Measurements from ENCODE around the gene SCUBE3. TPM values are rescaled to one million over a fixed set of nuclear protein-coding genes. Genes with fewer than 3 reads are reported as not detected.

SCUBE3 gene
- total RNA-seq, 1 donor from 2014 or later: 10.6 TPM

DNA sequence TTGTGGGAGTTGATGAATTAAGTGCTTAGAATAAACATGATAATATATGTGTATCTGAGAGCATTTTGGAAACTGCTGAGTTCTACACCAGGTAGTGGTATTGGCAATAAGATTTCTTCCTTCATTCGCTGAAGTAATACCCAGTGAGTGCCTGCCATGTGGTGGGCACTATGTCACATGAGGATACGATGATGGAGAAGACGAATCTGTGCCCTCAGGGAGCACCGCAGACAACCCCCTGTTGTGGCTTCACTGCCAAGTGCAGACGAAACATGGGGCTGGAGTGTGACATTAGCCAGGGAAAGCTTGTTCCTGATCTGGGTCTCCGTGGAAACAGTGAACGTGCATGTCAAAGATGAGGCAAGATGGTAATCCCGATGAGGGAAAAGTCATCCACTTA is 53.7 kb downstream of the SCUBE3 start:
- no peak for DNase-seq (ENCODE audit: low spot score)

DNA sequence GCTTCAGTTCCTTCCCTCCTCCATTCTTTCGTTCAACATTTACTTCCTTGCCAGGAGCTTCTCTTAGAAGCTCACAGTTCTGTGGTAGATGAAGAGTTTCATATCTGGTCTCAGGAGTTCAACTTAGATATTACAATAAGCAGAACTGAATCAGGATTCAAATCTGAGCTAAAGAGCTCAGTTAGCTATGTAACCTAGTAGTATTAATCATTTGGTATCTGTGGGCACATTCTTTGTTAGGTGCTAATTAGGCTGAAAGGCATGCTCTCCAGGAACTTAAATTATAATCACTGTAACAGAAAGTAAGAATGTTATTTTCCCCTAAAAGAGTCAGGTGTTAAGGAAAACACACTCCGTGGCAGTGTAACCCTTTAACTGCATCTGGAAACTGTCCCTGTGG is 54.1 kb downstream of the SCUBE3 start:
- no peak for DNase-seq (ENCODE audit: low spot score)

DNA sequence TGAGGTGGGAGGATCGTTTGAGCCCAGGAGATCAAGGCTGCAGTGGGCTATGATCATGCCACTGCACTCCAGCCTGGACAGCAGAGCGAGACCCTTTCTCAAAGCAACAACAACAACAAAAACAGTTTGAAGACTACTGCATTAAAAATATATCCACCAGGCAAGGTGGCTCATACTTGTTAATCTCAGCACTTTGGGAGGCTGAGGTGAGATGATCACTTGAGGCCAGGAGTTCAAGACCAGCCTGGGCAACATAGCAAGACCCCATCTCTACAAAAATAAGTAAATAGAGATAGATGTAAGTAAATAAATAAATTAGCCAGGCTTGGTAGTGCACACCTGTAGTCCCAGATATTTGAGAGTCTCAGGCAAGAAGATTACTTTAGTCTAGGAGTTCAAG is 58.2 kb downstream of the SCUBE3 start:
- no peak for DNase-seq (ENCODE audit: low spot score)

DNA sequence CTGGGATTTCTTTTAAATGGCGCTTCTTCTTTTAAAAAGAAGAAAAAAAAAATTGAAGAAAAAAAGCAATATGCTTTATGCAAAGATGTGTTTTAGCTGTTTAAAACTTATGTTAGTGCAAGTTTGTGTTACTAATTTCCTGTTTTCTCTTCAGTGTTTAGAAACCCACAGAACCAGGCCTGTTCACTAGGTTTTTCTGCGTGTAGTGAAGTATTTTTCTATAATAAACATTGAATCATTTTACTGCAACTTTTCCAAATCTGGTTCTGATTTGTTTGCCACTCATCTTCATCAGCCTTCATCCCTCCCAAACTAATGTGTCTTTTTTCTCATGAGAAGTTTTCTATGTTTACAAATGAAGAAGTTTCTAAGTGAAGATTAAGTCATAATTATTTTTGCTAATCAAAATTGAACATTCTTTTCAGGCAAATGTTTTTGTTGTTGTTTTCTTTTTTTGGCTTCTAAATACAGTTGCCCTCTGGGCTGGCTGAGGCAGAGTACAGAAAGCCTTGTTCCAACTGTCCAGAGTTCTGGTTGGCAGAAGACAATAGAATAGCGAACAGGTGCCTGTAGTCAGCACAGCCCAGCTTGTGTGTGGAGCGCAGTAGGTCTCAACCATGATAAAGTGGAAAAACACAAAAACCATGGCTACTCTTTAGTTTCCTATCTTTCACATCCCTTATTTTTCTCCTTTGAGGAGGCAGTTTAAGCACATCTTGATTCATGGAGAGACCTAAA is 60.2 kb downstream of the SCUBE3 start:
- no peak for DNase-seq (ENCODE audit: low spot score)

DNA sequence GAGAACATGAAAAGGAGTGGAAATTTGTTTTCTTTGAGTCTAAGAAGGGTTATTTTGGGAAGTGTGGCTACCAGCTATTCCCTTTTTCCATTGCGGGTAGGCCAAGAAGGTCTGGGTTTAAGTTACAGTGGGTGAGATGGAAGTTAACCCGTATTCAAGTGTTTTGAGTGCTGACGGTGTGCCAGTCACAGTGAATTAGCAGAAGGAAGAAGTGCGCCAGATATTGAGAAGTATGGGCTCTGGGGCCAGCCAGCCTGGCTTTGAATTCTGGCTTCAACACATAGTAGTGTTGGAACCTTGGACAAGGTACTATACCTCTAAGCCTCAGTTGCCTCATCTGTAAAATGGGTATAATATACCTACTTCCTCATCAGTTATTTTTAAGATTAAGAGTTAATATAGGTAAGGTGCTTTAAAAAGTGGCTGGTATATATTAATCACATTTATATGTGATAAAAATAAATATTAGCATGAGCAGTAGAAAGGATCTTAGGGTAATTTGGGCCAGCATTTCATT is 62.0 kb downstream of the SCUBE3 start:
- DNase-seq (ENCODE audit: low spot score): no peak

DNA sequence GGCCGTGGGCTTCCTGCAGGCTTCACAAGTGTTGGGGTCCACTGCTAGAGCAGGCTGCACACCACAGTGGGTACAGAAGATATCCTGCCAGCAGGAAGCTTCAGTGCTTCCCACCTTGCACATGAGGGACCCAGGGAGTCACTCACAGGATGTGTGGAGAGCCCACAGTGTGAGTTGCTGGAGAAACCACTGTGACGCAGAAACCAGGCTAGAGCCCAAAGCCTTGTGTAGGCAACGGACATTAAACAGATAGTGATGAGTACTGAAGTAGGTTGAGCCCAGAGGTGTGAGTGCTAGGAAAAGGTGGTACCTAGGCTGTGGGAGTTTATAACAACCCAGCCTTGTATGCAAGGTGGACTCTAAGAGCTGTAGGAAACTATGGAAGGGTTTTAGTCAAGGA is 65.0 kb downstream of the SCUBE3 start:
- DNase-seq (ENCODE audit: low spot score): no peak

DNA sequence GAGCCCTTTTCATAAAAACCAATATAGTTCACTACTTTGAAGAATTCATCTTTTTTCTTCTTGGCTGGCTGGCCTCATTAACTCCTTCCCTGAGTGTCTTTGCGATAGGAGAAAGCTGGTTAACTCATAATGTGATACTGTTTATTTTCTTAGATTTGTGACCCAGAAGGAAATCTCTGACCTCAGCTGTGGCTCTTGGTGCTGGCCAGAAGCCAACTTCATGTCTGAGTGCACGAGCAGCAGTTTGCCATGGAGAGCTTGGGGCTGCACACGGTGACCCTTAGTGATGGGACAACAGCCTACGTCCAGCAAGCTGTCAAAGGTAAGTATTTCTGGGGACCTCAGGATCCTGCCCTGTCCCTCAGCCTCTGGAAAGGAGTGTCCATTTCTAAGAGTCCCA is 67.1 kb downstream of the SCUBE3 start:
- no peak for DNase-seq (ENCODE audit: low spot score)

DNA sequence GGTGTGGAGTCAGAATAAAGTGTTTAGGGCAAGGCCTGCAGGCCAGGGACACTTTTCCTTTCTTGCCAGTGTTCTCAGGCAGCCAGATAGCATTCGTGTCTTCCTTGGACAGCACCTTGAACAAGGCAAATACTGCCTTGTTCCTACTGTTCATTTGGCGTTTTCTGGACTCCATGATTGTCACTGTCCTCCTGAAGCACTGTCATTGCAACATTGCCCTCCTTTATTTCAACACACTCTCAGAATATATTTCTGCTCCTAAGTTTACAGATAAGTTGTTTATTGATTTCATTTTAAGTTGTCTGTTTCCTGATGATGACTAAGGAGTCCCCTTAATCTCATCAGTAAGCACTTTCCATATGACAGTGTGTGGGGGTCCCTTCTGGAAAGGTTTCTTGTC is 68.7 kb downstream of the SCUBE3 start:
- no peak for DNase-seq (ENCODE audit: low spot score)

DNA sequence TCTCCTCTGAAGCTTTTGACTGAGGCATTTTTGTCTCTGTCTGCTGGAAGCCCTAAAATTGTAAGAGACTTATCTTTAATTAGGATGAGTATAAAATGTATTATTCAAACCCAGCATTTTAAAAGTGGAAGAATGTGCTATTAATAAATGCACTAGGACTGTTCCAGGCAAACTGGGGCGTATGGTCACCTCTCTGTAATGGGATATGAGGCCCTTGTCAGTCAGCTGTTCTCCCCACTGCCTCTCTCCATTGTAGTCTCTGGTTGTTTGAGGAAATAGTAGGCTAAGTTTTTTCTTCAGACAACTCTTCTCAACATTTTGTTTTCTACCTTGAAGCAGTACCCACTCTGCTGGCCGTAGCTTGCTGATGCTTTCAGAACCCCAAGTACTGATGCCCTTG is 69.6 kb downstream of the SCUBE3 start:
- no peak for DNase-seq (ENCODE audit: low spot score)

DNA sequence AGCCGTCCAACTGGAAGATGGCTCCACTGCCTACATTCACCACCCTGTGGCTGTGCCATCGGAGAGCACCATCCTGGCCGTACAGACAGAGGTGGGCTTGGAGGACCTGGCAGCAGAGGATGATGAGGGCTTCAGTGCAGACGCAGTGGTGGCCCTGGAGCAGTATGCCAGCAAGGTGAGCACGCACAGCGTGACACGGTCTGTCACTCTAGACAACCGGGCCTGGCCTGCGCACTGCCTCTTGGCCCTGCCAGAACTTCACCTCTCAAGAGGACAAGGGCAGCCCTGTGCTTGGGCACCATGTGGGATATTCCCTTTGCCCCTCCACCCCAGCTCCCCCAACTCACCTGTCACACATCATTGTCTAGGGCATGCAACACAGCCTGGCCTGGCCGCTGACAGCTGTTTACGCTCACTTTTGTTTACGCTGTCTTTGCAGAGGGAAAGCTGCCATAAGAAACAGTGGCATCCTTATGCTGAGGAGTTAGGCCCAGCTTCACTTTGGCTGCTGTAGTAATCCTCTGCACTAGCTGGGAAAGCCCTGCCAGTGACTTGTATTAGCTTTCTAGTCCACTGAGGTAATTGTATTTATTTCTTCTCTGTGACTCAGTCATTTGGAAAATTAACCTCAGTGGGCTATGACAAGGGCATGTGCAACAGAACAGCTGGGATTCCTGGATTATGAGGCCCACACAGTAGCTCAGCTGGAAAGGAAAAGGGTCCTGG is 74.1 kb downstream of the SCUBE3 start:
- no peak for DNase-seq (ENCODE audit: low spot score)

DNA sequence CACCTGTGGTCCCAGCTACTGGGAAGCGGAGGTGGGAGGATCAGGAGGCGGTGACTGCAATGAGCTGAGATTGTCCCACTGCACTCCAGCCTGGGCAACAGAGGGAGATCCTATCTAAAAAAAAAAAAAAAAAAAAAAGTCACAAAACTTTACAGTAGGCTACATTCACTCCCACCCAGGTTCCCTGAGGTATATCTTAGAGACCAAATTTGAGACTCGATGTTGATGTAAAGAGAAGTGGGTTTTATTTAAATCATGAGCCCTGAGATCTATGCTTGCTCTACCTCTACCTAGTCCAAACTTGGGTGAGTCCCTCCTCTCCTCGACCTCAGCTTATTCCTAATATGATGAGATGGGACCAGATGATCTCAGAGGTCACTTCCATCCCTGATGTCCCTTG is 75.1 kb downstream of the SCUBE3 start:
- no peak for DNase-seq (ENCODE audit: low spot score)

DNA sequence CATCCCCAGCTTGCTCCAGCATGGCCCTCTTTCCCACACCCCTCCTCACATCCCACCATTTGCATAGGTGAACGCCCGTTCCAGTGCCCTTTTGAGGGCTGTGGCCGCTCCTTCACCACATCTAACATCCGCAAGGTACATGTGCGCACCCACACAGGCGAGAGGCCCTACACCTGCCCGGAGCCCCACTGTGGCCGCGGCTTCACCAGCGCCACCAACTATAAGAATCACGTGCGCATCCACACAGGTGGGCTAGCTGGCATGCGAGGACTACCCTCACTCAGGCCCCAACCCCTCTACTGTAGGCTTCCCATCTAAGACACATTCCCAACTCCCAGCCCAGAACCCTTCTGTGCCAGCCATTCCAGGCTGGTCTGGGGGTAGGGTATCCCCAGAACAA is 77.7 kb downstream of the SCUBE3 start:
- DNase-seq (ENCODE audit: low spot score): no peak

DNA sequence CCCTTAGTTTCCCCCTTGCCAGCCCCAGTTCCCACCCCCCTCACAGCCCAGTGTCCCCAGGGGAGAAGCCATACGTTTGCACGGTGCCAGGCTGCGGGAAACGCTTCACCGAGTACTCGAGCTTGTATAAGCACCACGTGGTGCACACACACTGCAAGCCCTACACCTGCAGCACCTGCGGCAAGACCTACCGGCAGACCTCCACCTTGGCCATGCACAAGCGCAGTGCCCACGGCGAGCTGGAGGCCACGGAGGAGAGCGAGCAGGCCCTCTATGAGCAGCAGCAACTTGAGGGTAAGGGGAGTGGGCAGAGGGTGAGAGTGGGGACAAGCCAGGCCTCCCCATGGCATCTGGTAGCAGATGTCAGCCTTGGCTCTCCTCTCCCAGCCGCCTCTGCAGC is 78.7 kb downstream of the SCUBE3 start:
- DNase-seq (ENCODE audit: low spot score): no peak

DNA sequence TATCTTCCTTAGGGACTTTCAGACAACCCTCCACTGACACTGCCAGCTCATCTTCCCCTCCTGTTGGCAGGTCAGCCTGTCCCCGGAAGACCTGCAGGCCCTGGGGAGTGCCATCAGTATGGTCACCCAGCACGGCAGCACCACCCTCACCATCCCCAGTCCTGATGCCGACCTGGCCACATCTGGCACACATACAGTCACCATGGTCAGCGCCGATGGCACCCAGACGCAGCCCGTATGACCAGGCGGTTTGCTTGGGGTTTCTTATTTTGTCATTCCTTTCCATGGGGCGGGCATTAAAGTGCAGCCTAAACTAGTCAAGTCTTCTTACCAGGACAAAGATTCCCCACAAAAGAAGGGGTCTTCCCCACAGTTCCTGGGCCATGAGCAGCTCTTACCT is 79.9 kb downstream of the SCUBE3 start:
- DNase-seq (ENCODE audit: low spot score): no peak

DNA sequence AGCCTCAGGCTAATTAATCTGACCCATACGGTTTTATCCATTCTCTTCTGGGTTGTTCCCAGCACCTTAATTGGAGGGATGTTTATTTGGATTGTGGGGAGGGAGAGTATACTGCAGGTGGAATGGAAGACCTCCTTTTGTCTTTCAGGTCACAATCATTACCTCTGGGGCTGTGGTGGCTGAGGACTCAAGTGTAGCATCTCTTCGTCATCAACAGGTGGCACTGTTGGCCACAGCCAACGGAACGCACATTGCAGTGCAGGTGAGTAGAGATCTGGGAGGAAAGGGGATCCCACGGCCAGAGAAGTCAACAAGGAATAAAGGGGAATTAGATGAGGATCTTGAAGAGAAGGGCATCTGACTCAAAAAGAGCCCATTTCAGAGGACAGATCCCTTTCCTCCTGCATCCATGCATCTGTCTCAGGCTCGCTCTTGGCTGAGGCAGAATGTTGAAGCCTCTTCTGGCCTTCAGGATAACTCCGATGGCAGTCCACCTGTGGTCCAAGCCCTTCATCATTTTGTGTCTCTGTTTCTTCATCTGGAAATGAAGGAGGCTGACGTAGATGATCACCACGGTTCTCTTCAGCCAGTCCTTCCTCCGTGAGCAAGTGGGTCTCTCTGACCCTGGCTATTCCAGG is 80.7 kb downstream of the SCUBE3 start:
- no peak for DNase-seq (ENCODE audit: low spot score)

DNA sequence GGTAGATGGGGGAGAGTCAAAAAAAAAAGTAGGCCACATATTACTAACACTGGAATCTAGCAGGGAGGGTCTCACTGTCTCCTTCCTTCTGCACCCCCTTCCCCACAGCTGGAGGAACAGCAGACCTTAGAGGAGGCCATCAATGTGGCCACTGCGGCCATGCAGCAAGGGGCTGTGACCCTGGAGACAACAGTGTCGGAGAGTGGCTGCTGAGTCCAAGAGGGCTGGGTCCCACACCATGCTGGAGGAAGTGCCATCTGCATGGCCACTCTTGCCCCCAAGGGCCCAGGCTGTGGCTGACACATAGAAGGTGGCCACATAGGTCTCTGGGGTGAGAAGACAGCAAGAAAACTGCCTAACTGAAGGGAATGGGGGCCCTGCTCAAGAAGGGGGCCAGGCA is 81.3 kb downstream of the SCUBE3 start:
- DNase-seq (ENCODE audit: low spot score): no peak

DNA sequence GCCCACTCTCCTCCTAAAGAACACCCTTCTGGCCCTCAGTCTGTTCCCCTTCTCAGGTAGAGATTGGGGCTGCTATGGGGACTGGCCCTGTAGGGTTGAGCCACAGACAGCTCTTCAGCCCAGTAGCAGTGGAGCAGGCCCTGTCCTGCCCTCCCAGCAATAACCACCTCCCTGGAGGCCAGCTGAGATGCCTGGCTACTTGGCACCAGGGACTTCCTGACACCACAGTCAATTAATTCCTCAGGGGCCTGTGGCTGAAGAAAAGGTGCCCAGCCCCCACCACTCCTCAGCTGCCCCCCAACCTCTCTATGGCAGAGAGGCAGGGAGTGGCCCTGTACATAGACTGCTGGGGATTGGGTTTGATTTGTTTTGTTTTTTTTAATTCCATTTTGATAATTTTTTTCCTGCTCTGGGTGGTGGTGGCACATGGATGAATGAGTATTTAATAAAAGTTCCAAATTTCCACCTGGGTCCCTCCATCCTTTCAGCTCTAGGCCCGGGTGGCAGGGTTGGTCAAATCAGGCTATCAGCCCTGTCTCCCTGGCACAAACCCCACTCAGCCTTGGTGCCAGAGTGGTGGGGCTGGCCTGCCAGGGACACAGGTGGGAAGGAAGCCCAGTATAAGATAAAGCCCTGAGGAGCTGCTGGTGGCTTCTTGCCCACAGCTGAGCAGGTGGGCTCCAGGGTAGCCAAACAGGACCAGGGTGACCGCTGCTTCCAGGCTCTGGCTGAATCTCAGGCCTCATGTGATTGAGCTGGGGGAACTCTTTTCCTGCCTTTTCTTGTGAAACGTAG is 82.0 kb downstream of the SCUBE3 start:
- no peak for DNase-seq (ENCODE audit: low spot score)

DNA sequence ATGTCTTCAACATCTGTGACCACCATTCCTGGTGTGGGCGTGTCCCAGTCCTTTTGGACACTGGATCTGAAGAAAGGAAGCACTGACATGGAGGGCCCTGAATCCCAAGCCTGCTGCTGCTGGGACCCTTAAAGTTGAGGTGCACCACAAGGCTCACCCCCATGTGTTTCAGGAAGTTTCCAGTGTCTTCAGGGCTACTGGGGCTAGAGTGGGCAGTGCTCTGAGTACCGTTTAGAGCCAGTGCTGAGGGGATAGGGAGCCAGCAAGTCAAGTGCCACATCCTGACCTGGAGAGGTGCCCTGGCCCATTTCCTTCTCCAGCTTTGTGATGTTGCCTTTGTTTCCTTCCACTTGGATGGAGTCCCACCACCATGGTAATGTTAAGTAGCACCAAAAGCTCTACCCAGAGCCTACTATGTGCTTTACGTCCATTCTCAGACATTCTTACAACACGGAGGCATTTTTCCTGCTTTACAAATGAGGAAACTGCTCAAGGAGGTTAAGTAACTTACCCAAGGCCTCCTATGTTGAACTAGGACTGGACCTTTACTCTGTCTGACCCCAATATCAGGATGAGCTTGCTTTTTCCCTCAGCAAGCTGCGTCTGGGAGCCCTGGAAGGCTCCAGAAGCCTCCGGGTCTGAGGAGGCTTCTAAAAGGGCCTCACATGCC is 83.3 kb downstream of the SCUBE3 start:
- no peak for DNase-seq (ENCODE audit: low spot score)

DNA sequence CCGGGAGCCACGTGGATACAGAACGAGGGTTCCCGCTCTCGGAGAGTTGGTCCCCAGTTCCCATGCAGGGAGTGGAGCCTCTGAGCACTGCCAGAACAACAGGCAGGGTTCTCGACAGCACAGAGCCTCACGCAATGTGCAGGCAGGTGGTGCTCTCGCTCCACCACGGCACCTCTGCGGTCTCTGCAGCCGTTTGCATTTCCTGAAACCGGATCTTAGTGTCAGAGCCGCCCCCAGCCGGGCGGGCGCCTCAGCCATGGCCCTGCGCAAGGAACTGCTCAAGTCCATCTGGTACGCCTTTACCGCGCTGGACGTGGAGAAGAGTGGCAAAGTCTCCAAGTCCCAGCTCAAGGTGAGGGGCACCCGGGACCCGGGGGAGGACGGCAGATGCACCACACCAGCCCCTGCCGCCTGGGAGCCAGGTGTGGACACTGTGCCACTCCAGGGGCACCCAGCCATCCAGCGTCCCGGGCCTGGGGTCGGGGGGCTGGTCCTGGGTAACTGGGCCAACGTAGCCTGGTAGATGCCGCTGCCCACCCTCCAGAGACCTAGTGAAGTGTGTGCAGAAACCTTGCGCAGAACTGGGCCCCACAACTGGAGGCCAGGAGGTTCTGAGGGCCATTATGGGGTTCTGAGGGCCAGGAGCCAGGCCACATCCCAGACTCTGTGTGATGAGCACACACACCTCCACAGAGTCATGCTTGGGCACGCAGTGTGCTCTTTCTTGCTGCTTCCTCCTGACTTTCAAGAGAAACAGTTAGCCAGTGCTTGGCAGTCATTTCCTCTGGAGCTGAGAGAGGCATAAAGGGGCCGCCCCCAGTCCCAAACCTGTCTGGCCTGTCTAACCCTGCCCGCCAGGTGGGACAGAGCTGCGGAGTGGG is 84.1 kb downstream of the SCUBE3 start, which contains the start of gene DEF6:
DEF6 (plus strand) TSS at position 218 of the 881 bp plus-strand sequence; CDS start at position 257, 39 bp downstream.
- DNase-seq (ENCODE audit: low spot score): peak; percentile 93

DNA sequence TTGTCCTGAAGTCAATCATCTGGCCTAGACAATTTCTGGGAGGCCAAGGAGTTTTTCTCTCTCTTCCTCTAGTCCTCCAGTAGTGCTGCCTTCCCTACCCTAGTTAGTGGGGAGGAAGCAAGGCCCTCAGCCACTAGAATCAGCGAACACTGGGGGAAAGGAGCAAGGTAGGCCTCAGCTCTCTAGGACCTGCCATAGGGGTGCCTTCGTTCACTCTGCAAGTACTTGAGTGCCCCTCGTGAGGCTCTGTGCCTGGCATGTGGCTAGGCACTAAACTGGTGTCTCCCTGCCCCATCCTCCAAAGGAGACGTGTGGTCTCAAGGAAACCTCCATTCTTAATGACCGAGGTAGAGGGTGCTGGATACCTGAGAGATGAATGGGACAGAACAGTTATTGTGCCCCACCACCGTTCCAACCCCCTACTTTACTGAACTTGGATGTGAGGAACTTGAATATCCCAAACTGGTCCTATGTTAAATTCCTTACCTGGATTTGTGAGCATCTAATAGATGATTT is 84.9 kb downstream of the SCUBE3 start:
- DNase-seq (ENCODE audit: low spot score): no peak

Data from umbilical cord (tissue), 2 donors.